Measurements from ENCODE around the gene SIT1. TPM values are rescaled to one million over a fixed set of nuclear protein-coding genes. Genes with fewer than 3 reads are reported as not detected.

SIT1 gene
- total RNA-seq, 1 donor from 2014 or later = 2.5 TPM

- Histone ChIP-seq H3K27me3 (no peaks in the 10 kb centered on the region), H3K4me1 (no peaks in the 10 kb centered on the region), H3K27ac (no peak overlapping the region), H3K4me3 (no peak overlapping the region), H3K36me3 (no peaks in the 10 kb centered on the region), H3K9me3 (no peaks in the 10 kb centered on the region)
- intact Hi-C loops (cut with DNase I) = no loop called here
- no peak for DNase-seq (ENCODE audit: extremely low spot score in 2 of 2)
- no peak for TF ChIP-seq POLR2AphosphoS5 (IDR thresholded peaks at IDR 0.05; ENCODE audit: insufficient read depth in 1 of 2, low read depth in 1 of 2)
- TF ChIP-seq CTCF (IDR thresholded peaks at IDR 0.05) = no peak
Measured at GRCh38 chr9:35629597-35629996, 21.1 kb downstream of the SIT1 start.

GRCh38 chr9:35628389-35628991, 22.2 kb downstream of the SIT1 start:
- TF ChIP-seq CTCF (IDR thresholded peaks at IDR 0.05) (no peak), POLR2AphosphoS5 (IDR thresholded peaks at IDR 0.05; ENCODE audit: insufficient read depth in 1 of 2, low read depth in 1 of 2) (no peak), POLR2A (IDR thresholded peaks at IDR 0.05) (no peak)
- intact Hi-C loops (cut with DNase I) = no loop called here

GRCh38 chr9:35627575-35627974, 23.2 kb downstream of the SIT1 start:
- intact Hi-C loops (cut with DNase I) = no loop called here
- TF ChIP-seq CTCF (IDR thresholded peaks at IDR 0.05) (no peak), POLR2A (IDR thresholded peaks at IDR 0.05) (no peak), POLR2AphosphoS5 (IDR thresholded peaks at IDR 0.05; ENCODE audit: insufficient read depth in 1 of 2, low read depth in 1 of 2) (no peak)
- Histone ChIP-seq H3K27ac (no peak overlapping the region), H3K36me3 (no peaks in the 10 kb centered on the region), H3K27me3 (no peaks in the 10 kb centered on the region), H3K9me3 (no peaks in the 10 kb centered on the region), H3K4me3 (no peak overlapping the region), H3K4me1 (no peaks in the 10 kb centered on the region)
- DNase-seq (ENCODE audit: extremely low spot score in 2 of 2) = peak in 1 of 2 donors; percentile 34

More at GRCh38 chr9:35628389-35628991, 22.2 kb downstream of the SIT1 start:
- Histone ChIP-seq H3K4me1 (no peaks in the 10 kb centered on the region), H3K27me3 (no peaks in the 10 kb centered on the region), H3K27ac (no peak overlapping the region), H3K9me3 (no peaks in the 10 kb centered on the region), H3K4me3 (no peak overlapping the region), H3K36me3 (no peaks in the 10 kb centered on the region)
- no peak for DNase-seq (ENCODE audit: extremely low spot score in 2 of 2)

- H3K4me1 ChIP-seq = peaks cover 13% of the 10 kb centered on the region
- H3K36me3 ChIP-seq = no peaks in the 10 kb centered on the region
- intact Hi-C loops (cut with DNase I) = no loop called here
- DNase-seq (ENCODE audit: extremely low spot score in 2 of 2) = no peak
- no peaks in the 10 kb centered on the region for H3K27me3 ChIP-seq
- TF ChIP-seq POLR2AphosphoS5 (IDR thresholded peaks at IDR 0.05; ENCODE audit: insufficient read depth in 1 of 2, low read depth in 1 of 2) = no peak
- no peak for TF ChIP-seq CTCF (IDR thresholded peaks at IDR 0.05)
- TF ChIP-seq POLR2A (IDR thresholded peaks at IDR 0.05) = no peak
- H3K9me3 ChIP-seq = no peaks in the 10 kb centered on the region
- no peak overlapping the region for H3K27ac ChIP-seq
- H3K4me3 ChIP-seq = no peak overlapping the region
Measured at GRCh38 chr9:35619800-35620158, 31.0 kb downstream of the SIT1 start.

- intact Hi-C loops (cut with DNase I) = no loop called here
- Histone ChIP-seq H3K36me3 (no peaks in the 10 kb centered on the region), H3K27me3 (no peaks in the 10 kb centered on the region), H3K4me1 (peaks cover 13% of the 10 kb centered on the region), H3K9me3 (no peaks in the 10 kb centered on the region), H3K4me3 (no peak overlapping the region), H3K27ac (no peak overlapping the region)
- TF ChIP-seq POLR2AphosphoS5 (IDR thresholded peaks at IDR 0.05; ENCODE audit: insufficient read depth in 1 of 2, low read depth in 1 of 2) (peak in 1 of 2 donors; percentile 45), CTCF (IDR thresholded peaks at IDR 0.05) (no peak)
- no peak for DNase-seq (ENCODE audit: extremely low spot score in 2 of 2)
Measured at GRCh38 chr9:35618854-35619799, 31.6 kb downstream of the SIT1 start.
